ENCODE data around the gene MRPS17.

MRPS17 gene

GRCh38 chr7:55970978-55971377 is 19.3 kb downstream of the MRPS17 start:
- H3K79me2 ChIP-seq (ENCODE audit: insufficient read depth, low read length) = no peaks in the 10 kb centered on the region
- 0 out of 2 replicates have a peak, but pooled peaks cover 3% of the 10 kb centered on the region for H3F3A ChIP-seq (ENCODE audit: insufficient read depth)
- H3K36me3 ChIP-seq (ENCODE audit: low read length) = no peaks in the 10 kb centered on the region
- no peaks in the 10 kb centered on the region for H3K27me3 ChIP-seq (ENCODE audit: low read length)
- no peaks in the 10 kb centered on the region for H4K20me1 ChIP-seq (ENCODE audit: low read depth, low read length)
- no peak overlapping the region for H3K4me2 ChIP-seq (ENCODE audit: low read depth, low read length, poor library complexity, severe bottlenecking)
- H3K9me3 ChIP-seq (ENCODE audit: insufficient read depth, low read length) = no peaks in the 10 kb centered on the region
- TF ChIP-seq CTCF (IDR thresholded peaks at IDR 0.05; ENCODE audit: insufficient read depth, low read length, poor library complexity, severe bottlenecking) = no peak
- TF ChIP-seq EZH2phosphoT487 (conservative IDR thresholded peaks at IDR 0.05; ENCODE audit: low read length) = no peak
- no peak overlapping the region for H2AFZ ChIP-seq (ENCODE audit: low read depth, low read length, severe bottlenecking)
- H3K27ac ChIP-seq (ENCODE audit: low read depth, low read length) = no peak overlapping the region
- no peak overlapping the region for H3K9ac ChIP-seq (ENCODE audit: low read length)
- no peaks in the 10 kb centered on the region for H3K9me2 ChIP-seq (replicated peaks; ENCODE audit: insufficient read depth, low read length)
- H3K4me3 ChIP-seq (ENCODE audit: insufficient read depth, low read length, poor library complexity, severe bottlenecking) = no peak overlapping the region

- H4K20me1 ChIP-seq (ENCODE audit: low read depth, low read length) = no peaks in the 10 kb centered on the region
These were observed 22.1 kb downstream of the MRPS17 start for GRCh38 chr7:55973747-55974250.

GRCh38 chr7:55975988-55976633 is 24.4 kb downstream of the MRPS17 start:
- H3K27me3 ChIP-seq (ENCODE audit: low read length) = no peaks in the 10 kb centered on the region
- no peak overlapping the region for H2AFZ ChIP-seq (ENCODE audit: low read depth, low read length, severe bottlenecking)
- no peaks in the 10 kb centered on the region for H3K79me2 ChIP-seq (ENCODE audit: insufficient read depth, low read length)
- no peak overlapping the region for H3K27ac ChIP-seq (ENCODE audit: low read depth, low read length)
- H3K9me3 ChIP-seq (ENCODE audit: insufficient read depth, low read length) = no peaks in the 10 kb centered on the region
- H3K9ac ChIP-seq (ENCODE audit: low read length) = no peak overlapping the region
- H3K4me2 ChIP-seq (ENCODE audit: low read depth, low read length, poor library complexity, severe bottlenecking) = no peak overlapping the region
- no peaks in the 10 kb centered on the region for H3F3A ChIP-seq (ENCODE audit: insufficient read depth)
- H4K20me1 ChIP-seq (ENCODE audit: low read depth, low read length) = no peaks in the 10 kb centered on the region
- H3K9me2 ChIP-seq (replicated peaks; ENCODE audit: insufficient read depth, low read length) = no peaks in the 10 kb centered on the region
- no peak for TF ChIP-seq EZH2phosphoT487 (conservative IDR thresholded peaks at IDR 0.05; ENCODE audit: low read length)
- TF ChIP-seq CTCF (IDR thresholded peaks at IDR 0.05; ENCODE audit: insufficient read depth, low read length, poor library complexity, severe bottlenecking) = no peak
- H3K4me3 ChIP-seq (ENCODE audit: insufficient read depth, low read length, poor library complexity, severe bottlenecking) = no peak overlapping the region
- no peaks in the 10 kb centered on the region for H3K36me3 ChIP-seq (ENCODE audit: low read length)

More at GRCh38 chr7:55973747-55974250, 22.1 kb downstream of the MRPS17 start:
- no peak overlapping the region for H3K4me3 ChIP-seq (ENCODE audit: insufficient read depth, low read length, poor library complexity, severe bottlenecking)
- H3K27me3 ChIP-seq (ENCODE audit: low read length) = no peaks in the 10 kb centered on the region
- no peak overlapping the region for H3K9ac ChIP-seq (ENCODE audit: low read length)
- H3F3A ChIP-seq (ENCODE audit: insufficient read depth) = no peaks in the 10 kb centered on the region
- H2AFZ ChIP-seq (ENCODE audit: low read depth, low read length, severe bottlenecking) = no peak overlapping the region
- H3K9me3 ChIP-seq (ENCODE audit: insufficient read depth, low read length) = no peaks in the 10 kb centered on the region
- no peak overlapping the region for H3K27ac ChIP-seq (ENCODE audit: low read depth, low read length)
- H3K36me3 ChIP-seq (ENCODE audit: low read length) = no peaks in the 10 kb centered on the region
- H3K9me2 ChIP-seq (replicated peaks; ENCODE audit: insufficient read depth, low read length) = no peaks in the 10 kb centered on the region
- H3K4me2 ChIP-seq (ENCODE audit: low read depth, low read length, poor library complexity, severe bottlenecking) = no peak overlapping the region
- no peak for TF ChIP-seq EZH2phosphoT487 (conservative IDR thresholded peaks at IDR 0.05; ENCODE audit: low read length)
- TF ChIP-seq CTCF (IDR thresholded peaks at IDR 0.05; ENCODE audit: insufficient read depth, low read length, poor library complexity, severe bottlenecking) = no peak
- no peaks in the 10 kb centered on the region for H3K79me2 ChIP-seq (ENCODE audit: insufficient read depth, low read length)
